ENCODE measurements around the gene TMEM41B.

The TMEM41B gene

GRCh38 chr11:9231848-9232177, 82.6 kb downstream of the TMEM41B start:
- TF ChIP-seq CTCF (IDR thresholded peaks at IDR 0.05; ENCODE audit: insufficient read depth, low read depth, low read length, missing control alignments), result no peak
- DNase-seq (ENCODE audit: low read depth), result peak; percentile 40

More at GRCh38 chr11:9231848-9232177, 82.6 kb downstream of the TMEM41B start:
- no peak overlapping the region for H3K4me3 ChIP-seq (ENCODE audit: low read depth, low read length)

Data from GM12865 (cell line).